ENCODE results near the gene PTAFR.

Gene PTAFR

GRCh38 chr1:28176492-28177470 is at the start of gene PTAFR:
PTAFR (minus strand) TSS chr1:28176690; CDS start chr1:28151021, 25,669 bp downstream.
- Histone ChIP-seq H3K27ac (ENCODE audit: low read depth, low read length) (no peak within 1 kb of the TSS), H3K9ac (ENCODE audit: low read length) (no peak within 1 kb of the TSS), H3K9me3 (ENCODE audit: control insufficient read depth, insufficient read depth, low read depth, low read length) (no peaks in the 10 kb centered on the region), H3K4me1 (ENCODE audit: control insufficient read depth, insufficient read depth, low read length) (peaks cover 26% of the 10 kb centered on the region), H3K4me3 (ENCODE audit: low read depth, low read length) (no peak within 1 kb of the TSS), H3K27me3 (ENCODE audit: control insufficient read depth, insufficient read depth, low read length) (no peaks in the 10 kb centered on the region), H3K36me3 (ENCODE audit: control insufficient read depth, insufficient read depth, low read length) (no peaks in the 10 kb centered on the region)

- H3K27ac ChIP-seq (ENCODE audit: low read depth, low read length): no peak overlapping the region
- no peaks in the 10 kb centered on the region for H3K9me3 ChIP-seq (ENCODE audit: control insufficient read depth, insufficient read depth, low read depth, low read length)
- no peak overlapping the region for H3K4me3 ChIP-seq (ENCODE audit: low read depth, low read length)
- H3K9ac ChIP-seq (ENCODE audit: low read length): no peak overlapping the region
- H3K4me1 ChIP-seq (ENCODE audit: control insufficient read depth, insufficient read depth, low read length): no peaks in the 10 kb centered on the region
- peaks cover 41% of the 10 kb centered on the region for H3K36me3 ChIP-seq (ENCODE audit: control insufficient read depth, insufficient read depth, low read length)
- H3K27me3 ChIP-seq (ENCODE audit: control insufficient read depth, insufficient read depth, low read length): no peaks in the 10 kb centered on the region
These were observed 36.8 kb upstream of the PTAFR start for GRCh38 chr1:28213315-28213714.

GRCh38 chr1:28209700-28210099 is 33.2 kb upstream of the PTAFR start:
- Histone ChIP-seq H3K9me3 (ENCODE audit: control insufficient read depth, insufficient read depth, low read depth, low read length) (no peaks in the 10 kb centered on the region), H3K4me3 (ENCODE audit: low read depth, low read length) (no peak overlapping the region), H3K36me3 (ENCODE audit: control insufficient read depth, insufficient read depth, low read length) (peaks cover 59% of the 10 kb centered on the region), H3K4me1 (ENCODE audit: control insufficient read depth, insufficient read depth, low read length) (no peaks in the 10 kb centered on the region), H3K27ac (ENCODE audit: low read depth, low read length) (no peak overlapping the region), H3K9ac (ENCODE audit: low read length) (no peak overlapping the region), H3K27me3 (ENCODE audit: control insufficient read depth, insufficient read depth, low read length) (no peaks in the 10 kb centered on the region)

GRCh38 chr1:28208818-28209441 is 32.4 kb upstream of the PTAFR start:
- peaks cover 59% of the 10 kb centered on the region for H3K36me3 ChIP-seq (ENCODE audit: control insufficient read depth, insufficient read depth, low read length)
- no peak overlapping the region for H3K9ac ChIP-seq (ENCODE audit: low read length)
- no peak overlapping the region for H3K27ac ChIP-seq (ENCODE audit: low read depth, low read length)
- H3K4me3 ChIP-seq (ENCODE audit: low read depth, low read length): no peak overlapping the region
- no peaks in the 10 kb centered on the region for H3K4me1 ChIP-seq (ENCODE audit: control insufficient read depth, insufficient read depth, low read length)
- H3K9me3 ChIP-seq (ENCODE audit: control insufficient read depth, insufficient read depth, low read depth, low read length): no peaks in the 10 kb centered on the region
- H3K27me3 ChIP-seq (ENCODE audit: control insufficient read depth, insufficient read depth, low read length): no peaks in the 10 kb centered on the region

- no peaks in the 10 kb centered on the region for H3K4me1 ChIP-seq (ENCODE audit: control insufficient read depth, insufficient read depth, low read length)
- no peak overlapping the region for H3K4me3 ChIP-seq (ENCODE audit: low read depth, low read length)
- no peaks in the 10 kb centered on the region for H3K9me3 ChIP-seq (ENCODE audit: control insufficient read depth, insufficient read depth, low read depth, low read length)
- H3K27ac ChIP-seq (ENCODE audit: low read depth, low read length): no peak overlapping the region
- no peak overlapping the region for H3K9ac ChIP-seq (ENCODE audit: low read length)
- H3K36me3 ChIP-seq (ENCODE audit: control insufficient read depth, insufficient read depth, low read length): peaks cover 76% of the 10 kb centered on the region
- no peaks in the 10 kb centered on the region for H3K27me3 ChIP-seq (ENCODE audit: control insufficient read depth, insufficient read depth, low read length)
These were observed 28.8 kb upstream of the PTAFR start for GRCh38 chr1:28205243-28205642.

GRCh38 chr1:28200234-28200873 is 23.9 kb upstream of the PTAFR start:
- Histone ChIP-seq H3K36me3 (ENCODE audit: control insufficient read depth, insufficient read depth, low read length) (peaks cover 66% of the 10 kb centered on the region), H3K4me1 (ENCODE audit: control insufficient read depth, insufficient read depth, low read length) (peaks cover 25% of the 10 kb centered on the region), H3K27ac (ENCODE audit: low read depth, low read length) (no peak overlapping the region), H3K4me3 (ENCODE audit: low read depth, low read length) (no peak overlapping the region), H3K27me3 (ENCODE audit: control insufficient read depth, insufficient read depth, low read length) (no peaks in the 10 kb centered on the region), H3K9ac (ENCODE audit: low read length) (no peak overlapping the region), H3K9me3 (ENCODE audit: control insufficient read depth, insufficient read depth, low read depth, low read length) (no peaks in the 10 kb centered on the region)

GRCh38 chr1:28199328-28200233 is 23.1 kb upstream of the PTAFR start:
- Histone ChIP-seq H3K36me3 (ENCODE audit: control insufficient read depth, insufficient read depth, low read length) (peaks cover 59% of the 10 kb centered on the region), H3K9ac (ENCODE audit: low read length) (no peak overlapping the region)

GRCh38 chr1:28197682-28198415 is 21.4 kb upstream of the PTAFR start:
- Histone ChIP-seq H3K9me3 (ENCODE audit: control insufficient read depth, insufficient read depth, low read depth, low read length) (no peaks in the 10 kb centered on the region), H3K9ac (ENCODE audit: low read length) (no peak overlapping the region), H3K36me3 (ENCODE audit: control insufficient read depth, insufficient read depth, low read length) (peaks cover 41% of the 10 kb centered on the region), H3K27me3 (ENCODE audit: control insufficient read depth, insufficient read depth, low read length) (no peaks in the 10 kb centered on the region), H3K4me1 (ENCODE audit: control insufficient read depth, insufficient read depth, low read length) (peaks cover 41% of the 10 kb centered on the region), H3K4me3 (ENCODE audit: low read depth, low read length) (no peak overlapping the region), H3K27ac (ENCODE audit: low read depth, low read length) (no peak overlapping the region)

More at GRCh38 chr1:28199328-28200233, 23.1 kb upstream of the PTAFR start:
- Histone ChIP-seq H3K4me1 (ENCODE audit: control insufficient read depth, insufficient read depth, low read length) (peaks cover 26% of the 10 kb centered on the region), H3K27me3 (ENCODE audit: control insufficient read depth, insufficient read depth, low read length) (no peaks in the 10 kb centered on the region), H3K9me3 (ENCODE audit: control insufficient read depth, insufficient read depth, low read depth, low read length) (no peaks in the 10 kb centered on the region), H3K4me3 (ENCODE audit: low read depth, low read length) (no peak overlapping the region), H3K27ac (ENCODE audit: low read depth, low read length) (no peak overlapping the region)

GRCh38 chr1:28196330-28196729 is 19.8 kb upstream of the PTAFR start:
- Histone ChIP-seq H3K4me3 (ENCODE audit: low read depth, low read length) (no peak overlapping the region), H3K9me3 (ENCODE audit: control insufficient read depth, insufficient read depth, low read depth, low read length) (no peaks in the 10 kb centered on the region), H3K9ac (ENCODE audit: low read length) (no peak overlapping the region), H3K36me3 (ENCODE audit: control insufficient read depth, insufficient read depth, low read length) (peaks cover 34% of the 10 kb centered on the region), H3K27me3 (ENCODE audit: control insufficient read depth, insufficient read depth, low read length) (no peaks in the 10 kb centered on the region), H3K4me1 (ENCODE audit: control insufficient read depth, insufficient read depth, low read length) (peaks cover 41% of the 10 kb centered on the region), H3K27ac (ENCODE audit: low read depth, low read length) (no peak overlapping the region)

GRCh38 chr1:28195780-28196179 is 19.3 kb upstream of the PTAFR start:
- Histone ChIP-seq H3K9me3 (ENCODE audit: control insufficient read depth, insufficient read depth, low read depth, low read length) (no peaks in the 10 kb centered on the region), H3K9ac (ENCODE audit: low read length) (no peak overlapping the region), H3K4me3 (ENCODE audit: low read depth, low read length) (no peak overlapping the region), H3K4me1 (ENCODE audit: control insufficient read depth, insufficient read depth, low read length) (peaks cover 46% of the 10 kb centered on the region), H3K27me3 (ENCODE audit: control insufficient read depth, insufficient read depth, low read length) (no peaks in the 10 kb centered on the region), H3K27ac (ENCODE audit: low read depth, low read length) (no peak overlapping the region), H3K36me3 (ENCODE audit: control insufficient read depth, insufficient read depth, low read length) (peaks cover 28% of the 10 kb centered on the region)
